ENCODE results near the gene MLST8.
"Not testable (repeated sequence)": the region's sequence is repeated elsewhere in the genome, so short reads cannot be mapped to it uniquely, and the experiment has no call there.

MLST8 gene

GRCh38 chr16:2234813-2235170 lies 29.5 kb downstream of the MLST8 start:
- DNase-seq = no peak
- in situ Hi-C loops (cut with HindIII; ENCODE audit: low pct_ligation_motif_present, low pct_unique_long_range_greater_than_20kb, low sequenced_read_pairs) = no loop called here

DNA sequence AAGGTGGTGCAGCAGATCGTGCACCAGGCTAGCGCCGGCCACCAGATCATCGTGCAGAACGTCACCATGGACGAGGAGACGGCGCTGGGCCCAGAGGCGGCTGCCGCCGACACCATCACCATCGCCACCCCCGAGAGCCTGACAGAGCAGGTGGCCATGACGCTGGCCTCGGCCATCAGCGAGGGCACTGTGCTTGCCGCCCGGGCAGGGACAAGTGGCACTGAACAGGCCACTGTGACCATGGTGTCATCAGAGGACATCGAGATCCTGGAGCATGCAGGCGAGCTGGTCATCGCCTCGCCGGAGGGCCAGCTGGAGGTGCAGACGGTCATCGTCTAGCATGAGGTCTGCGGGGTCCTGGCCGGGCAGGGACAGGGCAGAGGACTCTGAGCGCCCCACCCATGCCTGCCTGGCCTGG lies 30.0 kb downstream of the MLST8 start:
- in situ Hi-C loops (cut with HindIII; ENCODE audit: low pct_ligation_motif_present, low pct_unique_long_range_greater_than_20kb, low sequenced_read_pairs) = no loop called here
- no peak for DNase-seq

DNA sequence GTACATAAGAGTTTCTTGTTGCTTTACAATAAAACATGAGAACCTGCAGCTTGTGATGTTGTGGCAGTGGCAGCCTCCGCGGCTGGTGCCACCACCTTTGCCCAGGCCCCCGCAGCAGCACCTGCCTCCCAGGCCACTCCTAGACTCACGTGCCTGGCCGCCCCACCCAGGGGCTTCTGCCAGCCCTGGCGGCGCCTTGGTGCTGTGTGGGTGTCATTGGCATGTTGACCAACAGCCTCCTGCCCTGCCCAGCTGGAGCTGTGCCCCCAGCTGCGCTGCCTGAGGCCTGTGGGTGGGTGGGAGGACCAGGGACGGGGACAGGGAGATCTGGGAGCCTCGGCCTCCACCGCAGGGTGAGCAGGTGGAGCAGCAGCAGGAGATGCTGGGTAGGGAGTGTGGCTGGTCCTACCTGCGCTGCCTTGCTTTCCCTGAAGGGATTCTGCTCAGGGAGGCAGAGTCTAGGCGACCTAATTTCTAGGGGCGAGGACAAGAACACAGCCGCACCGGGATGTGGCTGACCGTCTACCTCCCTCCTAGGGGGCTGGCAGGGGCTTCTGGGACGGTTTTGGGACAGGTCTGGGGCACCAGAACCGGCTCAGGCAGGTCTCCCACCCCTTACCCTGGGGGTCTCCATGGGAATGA lies 30.6 kb downstream of the MLST8 start:
- in situ Hi-C loops (cut with HindIII; ENCODE audit: low pct_ligation_motif_present, low pct_unique_long_range_greater_than_20kb, low sequenced_read_pairs) = no loop called here
- DNase-seq = no peak

DNA sequence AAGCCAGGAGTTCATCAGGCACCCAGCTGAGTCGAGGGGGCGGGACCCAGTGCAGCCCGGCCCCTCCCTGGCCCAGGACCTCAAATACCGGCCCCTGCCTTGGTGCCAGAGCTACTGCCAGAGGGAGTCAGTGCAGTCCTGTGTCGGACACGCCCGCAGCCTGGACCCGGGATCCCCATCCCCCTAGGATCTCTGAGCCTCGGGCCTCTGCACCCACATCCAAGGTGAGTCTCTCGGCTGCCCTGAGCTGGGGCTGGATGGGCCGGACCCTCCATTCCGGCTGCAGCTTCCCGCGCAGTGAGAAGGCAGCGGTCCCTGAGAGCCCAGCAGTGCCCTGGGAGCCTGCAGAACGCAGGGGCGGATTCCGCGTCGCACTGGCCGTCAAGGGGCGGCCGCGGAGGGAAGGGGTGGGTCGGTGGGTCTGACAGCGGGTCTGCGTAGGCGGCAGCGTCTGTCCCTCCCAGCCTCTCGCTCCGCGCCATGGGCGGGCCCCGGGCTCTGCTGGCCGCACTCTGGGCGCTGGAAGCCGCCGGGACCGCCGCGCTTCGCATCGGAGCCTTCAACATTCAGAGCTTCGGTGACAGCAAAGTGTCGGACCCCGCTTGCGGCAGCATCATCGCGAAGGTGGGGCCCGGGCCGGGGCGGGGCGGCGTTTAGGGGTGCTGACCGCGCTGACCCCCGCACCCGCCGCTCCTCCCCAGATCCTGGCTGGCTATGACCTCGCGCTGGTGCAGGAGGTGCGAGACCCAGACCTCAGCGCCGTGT lies 31.3 kb downstream of the MLST8 start, which contains the start of gene DNASE1L2:
Gene DNASE1L2 (plus strand): TSS at position 108 of the 765 bp plus-strand sequence. CDS start 373 bp downstream, at position 481.
- DNase-seq = no peak
- in situ Hi-C loops (cut with HindIII; ENCODE audit: low pct_ligation_motif_present, low pct_unique_long_range_greater_than_20kb, low sequenced_read_pairs) = no loop called here

DNA sequence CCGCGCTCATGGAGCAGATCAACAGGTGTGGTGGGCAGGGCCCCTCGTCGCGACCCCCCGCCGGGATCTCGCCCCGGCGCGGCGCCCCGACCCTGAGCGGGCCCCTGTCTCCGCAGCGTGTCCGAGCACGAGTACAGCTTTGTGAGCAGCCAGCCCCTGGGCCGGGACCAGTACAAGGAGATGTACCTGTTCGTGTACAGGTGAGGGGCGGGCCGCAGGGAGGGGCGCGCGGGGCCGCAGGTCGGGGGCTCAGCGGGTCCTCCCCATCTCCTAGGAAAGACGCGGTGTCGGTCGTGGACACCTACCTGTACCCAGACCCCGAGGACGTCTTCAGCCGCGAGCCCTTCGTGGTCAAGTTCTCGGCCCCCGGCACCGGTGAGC lies 31.8 kb downstream of the MLST8 start:
- DNase-seq = no peak
- in situ Hi-C loops (cut with HindIII; ENCODE audit: low pct_ligation_motif_present, low pct_unique_long_range_greater_than_20kb, low sequenced_read_pairs) = no loop called here

GRCh38 chr16:2237493-2238149 lies 32.4 kb downstream of the MLST8 start:
- in situ Hi-C loops (cut with HindIII; ENCODE audit: low pct_ligation_motif_present, low pct_unique_long_range_greater_than_20kb, low sequenced_read_pairs) = no loop called here
- DNase-seq = no peak

GRCh38 chr16:2238150-2238837 lies 33.0 kb downstream of the MLST8 start:
- in situ Hi-C loops (cut with HindIII; ENCODE audit: low pct_ligation_motif_present, low pct_unique_long_range_greater_than_20kb, low sequenced_read_pairs) = no loop called here
- DNase-seq = no peak

- in situ Hi-C loops (cut with HindIII; ENCODE audit: low pct_ligation_motif_present, low pct_unique_long_range_greater_than_20kb, low sequenced_read_pairs) = no loop called here
- no peak for DNase-seq
These were observed 33.8 kb downstream of the MLST8 start for GRCh38 chr16:2238838-2239675.

- DNase-seq; in situ Hi-C loops (cut with HindIII; ENCODE audit: low pct_ligation_motif_present, low pct_unique_long_range_greater_than_20kb, low sequenced_read_pairs): not testable (repeated sequence)
These were observed 35.1 kb downstream of the MLST8 start for GRCh38 chr16:2240331-2240730.

GRCh38 chr16:2242598-2242997 lies 37.3 kb downstream of the MLST8 start:
- in situ Hi-C loops (cut with HindIII; ENCODE audit: low pct_ligation_motif_present, low pct_unique_long_range_greater_than_20kb, low sequenced_read_pairs) = no loop called here
- no peak for DNase-seq

GRCh38 chr16:2243031-2243528 lies 37.8 kb downstream of the MLST8 start:
- no peak for DNase-seq
- in situ Hi-C loops (cut with HindIII; ENCODE audit: low pct_ligation_motif_present, low pct_unique_long_range_greater_than_20kb, low sequenced_read_pairs) = no loop called here

DNA sequence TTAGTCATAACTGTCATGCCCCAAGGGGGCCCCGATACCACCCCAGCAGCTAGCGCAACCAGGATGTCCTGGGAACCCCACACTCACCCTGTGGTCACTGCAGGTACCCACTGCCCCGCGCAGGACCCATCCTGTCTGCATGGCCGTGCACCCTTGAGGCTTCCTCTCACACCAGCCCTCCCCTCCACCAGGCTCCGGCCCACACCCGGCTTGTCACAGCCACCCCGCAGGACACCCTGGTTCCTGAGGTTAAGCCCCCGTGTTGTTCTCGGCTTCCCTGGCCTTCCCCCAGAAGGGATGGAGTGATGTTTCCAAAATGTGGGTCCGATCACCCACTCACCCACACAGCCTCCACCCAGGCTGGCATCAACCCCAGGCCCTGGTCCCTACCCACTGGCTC lies 38.5 kb downstream of the MLST8 start:
- in situ Hi-C loops (cut with HindIII; ENCODE audit: low pct_ligation_motif_present, low pct_unique_long_range_greater_than_20kb, low sequenced_read_pairs) = no loop called here
- DNase-seq = no peak

GRCh38 chr16:2244301-2244700 lies 39.0 kb downstream of the MLST8 start:
- in situ Hi-C loops (cut with HindIII; ENCODE audit: low pct_ligation_motif_present, low pct_unique_long_range_greater_than_20kb, low sequenced_read_pairs) = no loop called here
- no peak for DNase-seq

GRCh38 chr16:2244926-2245795 lies 39.9 kb downstream of the MLST8 start:
- no peak for DNase-seq
- in situ Hi-C loops (cut with HindIII; ENCODE audit: low pct_ligation_motif_present, low pct_unique_long_range_greater_than_20kb, low sequenced_read_pairs) = no loop called here

- in situ Hi-C loops (cut with HindIII; ENCODE audit: low pct_ligation_motif_present, low pct_unique_long_range_greater_than_20kb, low sequenced_read_pairs) = no loop called here
- no peak for DNase-seq
These were observed 41.1 kb downstream of the MLST8 start for GRCh38 chr16:2246301-2246885.

GRCh38 chr16:2250652-2251295 lies 45.5 kb downstream of the MLST8 start:
- in situ Hi-C loops (cut with HindIII; ENCODE audit: low pct_ligation_motif_present, low pct_unique_long_range_greater_than_20kb, low sequenced_read_pairs) = no loop called here
- peak; percentile 49 for DNase-seq

All from ACHN (cell line).